ENCODE results near the gene GAB1.

GAB1 gene

GRCh38 chr4:143336781-143337599 lies at the start of gene GAB1:
Gene GAB1, plus strand, starts transcription at chr4:143336876. Its CDS starts 313 bp downstream, at chr4:143337189.
- H3K27ac ChIP-seq (ENCODE audit: low read depth, low read length) = peak within 1 kb of the TSS; percentile 98

GRCh38 chr4:143287572-143287923 lies 49.1 kb upstream of the GAB1 start:
- Histone ChIP-seq H3K4me1 (ENCODE audit: control insufficient read depth, insufficient read depth, low read length) (peaks cover 20% of the 10 kb centered on the region), H3K27ac (ENCODE audit: low read depth, low read length) (no peak overlapping the region), H3K9ac (ENCODE audit: low read depth, low read length) (no peak overlapping the region)

More at GRCh38 chr4:143336781-143337599, at the start of gene GAB1:
- H3K4me1 ChIP-seq (ENCODE audit: control insufficient read depth, insufficient read depth, low read length) = no peaks in the 10 kb centered on the region
- no peaks in the 10 kb centered on the region for H3K9me3 ChIP-seq (ENCODE audit: control insufficient read depth, insufficient read depth, low read length)
- H3K4me3 ChIP-seq (ENCODE audit: low read depth, low read length) = peak within 1 kb of the TSS; percentile 94
- no peaks in the 10 kb centered on the region for H3K27me3 ChIP-seq (ENCODE audit: control insufficient read depth, insufficient read depth, low read length)
- H3K36me3 ChIP-seq (ENCODE audit: control insufficient read depth, insufficient read depth, low read length) = no peaks in the 10 kb centered on the region
- peak within 1 kb of the TSS; percentile 74 for H3K9ac ChIP-seq (ENCODE audit: low read depth, low read length)

DNA sequence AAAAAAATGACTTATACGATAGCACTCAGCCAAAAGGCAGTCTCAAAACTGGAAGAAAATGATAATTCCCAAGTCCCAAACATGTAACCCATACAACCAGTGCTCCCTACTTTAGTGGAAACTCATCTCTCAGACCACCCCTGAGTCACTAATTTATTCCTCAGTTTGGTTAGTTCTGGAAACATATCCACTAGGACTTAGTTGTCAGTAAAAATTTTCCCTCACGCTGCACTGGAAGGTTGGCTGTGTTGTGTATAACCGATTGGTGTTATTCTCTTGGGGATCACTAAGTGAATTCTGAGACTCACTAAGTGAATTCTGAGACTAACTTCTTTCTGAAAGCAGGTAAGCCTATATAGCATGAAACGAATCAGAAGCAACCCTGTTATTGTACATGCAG lies 48.5 kb upstream of the GAB1 start:
- no peak overlapping the region for H3K27ac ChIP-seq (ENCODE audit: low read depth, low read length)
- no peaks in the 10 kb centered on the region for H3K27me3 ChIP-seq (ENCODE audit: control insufficient read depth, insufficient read depth, low read length)
- peaks cover 20% of the 10 kb centered on the region for H3K4me1 ChIP-seq (ENCODE audit: control insufficient read depth, insufficient read depth, low read length)
- no peak overlapping the region for H3K4me3 ChIP-seq (ENCODE audit: low read depth, low read length)
- H3K9ac ChIP-seq (ENCODE audit: low read depth, low read length) = no peak overlapping the region
- no peaks in the 10 kb centered on the region for H3K9me3 ChIP-seq (ENCODE audit: control insufficient read depth, insufficient read depth, low read length)
- no peaks in the 10 kb centered on the region for H3K36me3 ChIP-seq (ENCODE audit: control insufficient read depth, insufficient read depth, low read length)

More at GRCh38 chr4:143287572-143287923, 49.1 kb upstream of the GAB1 start:
- H3K4me3 ChIP-seq (ENCODE audit: low read depth, low read length) = no peak overlapping the region
- H3K9me3 ChIP-seq (ENCODE audit: control insufficient read depth, insufficient read depth, low read length) = no peaks in the 10 kb centered on the region
- no peaks in the 10 kb centered on the region for H3K27me3 ChIP-seq (ENCODE audit: control insufficient read depth, insufficient read depth, low read length)
- H3K36me3 ChIP-seq (ENCODE audit: control insufficient read depth, insufficient read depth, low read length) = no peaks in the 10 kb centered on the region

- no peak overlapping the region for H3K4me3 ChIP-seq (ENCODE audit: low read depth, low read length)
- no peak overlapping the region for H3K9ac ChIP-seq (ENCODE audit: low read depth, low read length)
- H3K27ac ChIP-seq (ENCODE audit: low read depth, low read length) = no peak overlapping the region
- H3K27me3 ChIP-seq (ENCODE audit: control insufficient read depth, insufficient read depth, low read length) = no peaks in the 10 kb centered on the region
- H3K9me3 ChIP-seq (ENCODE audit: control insufficient read depth, insufficient read depth, low read length) = no peaks in the 10 kb centered on the region
- H3K36me3 ChIP-seq (ENCODE audit: control insufficient read depth, insufficient read depth, low read length) = no peaks in the 10 kb centered on the region
- peaks cover 20% of the 10 kb centered on the region for H3K4me1 ChIP-seq (ENCODE audit: control insufficient read depth, insufficient read depth, low read length)
These were observed 47.3 kb upstream of the GAB1 start for GRCh38 chr4:143289370-143289769.

DNA sequence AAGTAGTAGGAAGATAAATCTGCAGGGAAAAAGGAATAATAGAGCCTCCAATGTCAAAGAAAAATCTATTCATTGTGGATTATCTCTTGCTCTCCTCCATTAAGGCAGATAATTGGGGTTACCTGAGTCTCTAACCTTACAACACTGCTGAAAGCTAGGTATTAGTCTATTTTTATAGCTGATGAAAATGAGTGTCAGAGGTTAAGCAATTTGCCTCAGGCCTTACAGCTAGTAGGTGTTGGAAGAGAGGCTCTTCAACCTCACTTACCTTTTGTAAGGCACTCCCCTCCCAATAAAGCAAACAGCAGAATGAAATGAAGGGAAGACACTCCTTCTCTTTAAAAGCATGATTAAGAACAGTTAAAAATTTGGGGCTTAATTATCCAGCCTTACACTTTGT lies 45.4 kb upstream of the GAB1 start:
- Histone ChIP-seq H3K36me3 (ENCODE audit: control insufficient read depth, insufficient read depth, low read length) (no peaks in the 10 kb centered on the region), H3K27me3 (ENCODE audit: control insufficient read depth, insufficient read depth, low read length) (no peaks in the 10 kb centered on the region), H3K4me3 (ENCODE audit: low read depth, low read length) (no peak overlapping the region), H3K9ac (ENCODE audit: low read depth, low read length) (no peak overlapping the region), H3K27ac (ENCODE audit: low read depth, low read length) (no peak overlapping the region), H3K4me1 (ENCODE audit: control insufficient read depth, insufficient read depth, low read length) (peaks cover 12% of the 10 kb centered on the region), H3K9me3 (ENCODE audit: control insufficient read depth, insufficient read depth, low read length) (no peaks in the 10 kb centered on the region)

DNA sequence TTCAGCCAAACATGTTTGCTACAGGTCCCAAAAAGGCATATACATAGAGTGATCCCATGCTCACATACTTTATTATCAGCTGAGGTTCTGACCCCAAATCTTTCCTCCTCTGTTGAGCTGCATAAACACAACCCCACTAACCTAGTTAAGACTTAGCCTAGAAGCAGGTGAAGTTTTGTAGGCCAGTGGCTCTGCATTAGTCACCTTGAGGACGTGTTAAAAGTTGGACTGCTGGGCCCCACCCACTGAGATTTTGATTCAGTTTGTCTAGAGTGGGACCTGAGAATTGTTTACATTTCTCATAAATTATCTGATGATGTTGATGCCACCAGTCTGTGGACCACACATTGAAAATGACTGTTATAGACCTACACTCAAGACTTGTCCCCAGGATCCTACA lies 43.8 kb upstream of the GAB1 start:
- H3K36me3 ChIP-seq (ENCODE audit: control insufficient read depth, insufficient read depth, low read length) = no peaks in the 10 kb centered on the region
- no peak overlapping the region for H3K27ac ChIP-seq (ENCODE audit: low read depth, low read length)
- no peak overlapping the region for H3K4me3 ChIP-seq (ENCODE audit: low read depth, low read length)
- no peaks in the 10 kb centered on the region for H3K27me3 ChIP-seq (ENCODE audit: control insufficient read depth, insufficient read depth, low read length)
- no peaks in the 10 kb centered on the region for H3K4me1 ChIP-seq (ENCODE audit: control insufficient read depth, insufficient read depth, low read length)
- no peaks in the 10 kb centered on the region for H3K9me3 ChIP-seq (ENCODE audit: control insufficient read depth, insufficient read depth, low read length)
- H3K9ac ChIP-seq (ENCODE audit: low read depth, low read length) = no peak overlapping the region

DNA sequence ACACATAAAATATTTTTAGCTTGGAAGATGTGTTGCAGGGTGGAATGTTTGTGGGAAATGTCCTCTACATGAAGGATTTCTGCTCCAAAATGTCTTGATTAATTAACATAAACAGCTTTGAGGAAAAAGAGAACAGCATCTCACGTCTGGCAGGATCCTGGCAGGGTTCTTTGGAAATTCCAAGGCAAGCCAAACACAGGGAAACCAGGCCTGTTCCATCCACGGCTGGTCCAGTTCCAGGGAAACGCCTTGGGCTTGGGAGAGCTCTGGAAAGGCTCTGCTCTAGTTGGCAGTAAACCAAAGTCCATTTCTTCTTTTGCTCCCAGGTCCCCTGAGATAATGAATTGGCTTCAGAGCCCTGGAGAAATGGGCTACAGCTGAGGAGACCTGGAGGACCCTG lies 42.4 kb upstream of the GAB1 start:
- Histone ChIP-seq H3K9me3 (ENCODE audit: control insufficient read depth, insufficient read depth, low read length) (no peaks in the 10 kb centered on the region), H3K27ac (ENCODE audit: low read depth, low read length) (no peak overlapping the region), H3K27me3 (ENCODE audit: control insufficient read depth, insufficient read depth, low read length) (no peaks in the 10 kb centered on the region), H3K4me3 (ENCODE audit: low read depth, low read length) (no peak overlapping the region), H3K9ac (ENCODE audit: low read depth, low read length) (no peak overlapping the region), H3K36me3 (ENCODE audit: control insufficient read depth, insufficient read depth, low read length) (no peaks in the 10 kb centered on the region), H3K4me1 (ENCODE audit: control insufficient read depth, insufficient read depth, low read length) (no peaks in the 10 kb centered on the region)

DNA sequence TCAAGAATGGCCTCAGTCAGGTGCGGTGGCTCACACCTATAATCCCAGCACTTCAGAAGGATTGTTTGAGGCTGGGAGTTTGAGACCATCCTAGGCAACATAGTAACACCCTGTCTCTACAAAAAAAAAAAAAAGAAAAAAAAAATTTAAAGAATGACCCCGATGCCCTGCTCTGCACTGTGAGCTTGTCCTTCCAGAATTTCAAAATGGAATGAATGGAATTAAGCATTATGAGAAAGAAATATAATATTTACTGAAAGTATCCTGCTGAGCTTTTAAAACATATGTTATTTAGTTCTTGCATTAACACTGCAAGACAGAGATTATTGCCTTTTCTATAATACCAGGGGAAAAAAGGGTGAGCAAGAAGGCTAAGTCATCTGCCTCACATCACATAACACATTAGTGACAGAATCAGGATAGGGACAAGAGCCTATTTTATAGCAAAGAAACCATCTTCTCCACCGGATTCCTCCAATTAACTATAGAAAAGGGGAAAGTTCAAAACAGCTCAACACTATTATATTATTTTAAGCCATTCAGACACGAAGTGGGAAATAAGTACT lies 41.9 kb upstream of the GAB1 start:
- Histone ChIP-seq H3K4me3 (ENCODE audit: low read depth, low read length) (no peak overlapping the region), H3K9me3 (ENCODE audit: control insufficient read depth, insufficient read depth, low read length) (no peaks in the 10 kb centered on the region), H3K4me1 (ENCODE audit: control insufficient read depth, insufficient read depth, low read length) (no peaks in the 10 kb centered on the region), H3K27ac (ENCODE audit: low read depth, low read length) (no peak overlapping the region), H3K36me3 (ENCODE audit: control insufficient read depth, insufficient read depth, low read length) (no peaks in the 10 kb centered on the region), H3K27me3 (ENCODE audit: control insufficient read depth, insufficient read depth, low read length) (no peaks in the 10 kb centered on the region), H3K9ac (ENCODE audit: low read depth, low read length) (no peak overlapping the region)

DNA sequence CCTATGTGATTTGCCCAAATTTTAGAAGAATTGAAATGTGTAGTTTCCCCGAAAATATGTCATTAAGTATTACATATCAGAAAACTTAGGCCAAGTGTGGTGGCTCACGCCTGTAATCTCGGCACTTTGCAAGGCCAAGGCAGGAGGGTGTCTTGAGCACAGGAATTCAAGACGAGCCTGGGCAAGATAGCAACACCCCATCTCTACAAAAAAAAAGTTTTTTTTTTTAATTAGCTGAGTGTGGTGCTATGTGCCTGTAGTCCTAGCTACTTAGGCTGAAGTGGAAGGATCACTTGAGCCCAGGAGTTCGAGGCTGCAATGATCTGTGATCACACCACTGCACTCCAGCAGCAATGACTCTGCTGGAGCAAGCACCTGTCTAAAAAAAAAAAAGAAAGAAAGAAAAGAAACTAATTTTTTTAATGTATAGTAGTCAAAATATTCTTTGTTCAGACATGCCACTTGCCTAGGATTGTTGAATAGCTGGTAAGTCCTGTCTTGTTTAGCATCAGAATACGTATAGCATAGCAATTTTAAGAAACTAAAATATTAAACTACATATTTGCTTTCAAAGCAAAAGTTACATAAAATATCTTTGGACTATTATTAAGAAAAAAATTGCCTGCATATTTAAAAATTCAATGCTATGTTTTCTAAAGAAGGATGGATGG lies 40.1 kb upstream of the GAB1 start:
- Histone ChIP-seq H3K9ac (ENCODE audit: low read depth, low read length) (no peak overlapping the region), H3K36me3 (ENCODE audit: control insufficient read depth, insufficient read depth, low read length) (no peaks in the 10 kb centered on the region), H3K27me3 (ENCODE audit: control insufficient read depth, insufficient read depth, low read length) (no peaks in the 10 kb centered on the region), H3K9me3 (ENCODE audit: control insufficient read depth, insufficient read depth, low read length) (no peaks in the 10 kb centered on the region), H3K27ac (ENCODE audit: low read depth, low read length) (no peak overlapping the region), H3K4me1 (ENCODE audit: control insufficient read depth, insufficient read depth, low read length) (no peaks in the 10 kb centered on the region), H3K4me3 (ENCODE audit: low read depth, low read length) (no peak overlapping the region)

DNA sequence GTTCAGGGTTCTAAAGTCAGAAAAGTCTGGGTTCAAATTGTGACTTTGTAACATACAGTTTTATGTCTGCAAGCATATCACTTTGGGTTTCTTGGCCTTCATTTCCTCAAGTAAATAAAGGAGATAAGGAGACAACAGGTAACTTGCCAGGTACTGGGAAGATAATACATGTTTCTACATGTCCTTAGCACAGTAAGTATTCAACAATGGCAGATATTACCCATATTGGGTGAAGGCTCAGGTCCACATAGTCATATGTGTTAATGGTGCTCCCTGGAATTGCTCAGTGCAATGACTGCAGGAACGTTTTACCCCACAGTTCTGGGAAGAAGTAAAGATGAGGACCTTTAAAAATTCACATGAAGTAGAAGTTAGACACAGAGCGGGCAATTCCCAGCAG lies 35.8 kb upstream of the GAB1 start:
- Histone ChIP-seq H3K4me3 (ENCODE audit: low read depth, low read length) (no peak overlapping the region), H3K27me3 (ENCODE audit: control insufficient read depth, insufficient read depth, low read length) (no peaks in the 10 kb centered on the region)

DNA sequence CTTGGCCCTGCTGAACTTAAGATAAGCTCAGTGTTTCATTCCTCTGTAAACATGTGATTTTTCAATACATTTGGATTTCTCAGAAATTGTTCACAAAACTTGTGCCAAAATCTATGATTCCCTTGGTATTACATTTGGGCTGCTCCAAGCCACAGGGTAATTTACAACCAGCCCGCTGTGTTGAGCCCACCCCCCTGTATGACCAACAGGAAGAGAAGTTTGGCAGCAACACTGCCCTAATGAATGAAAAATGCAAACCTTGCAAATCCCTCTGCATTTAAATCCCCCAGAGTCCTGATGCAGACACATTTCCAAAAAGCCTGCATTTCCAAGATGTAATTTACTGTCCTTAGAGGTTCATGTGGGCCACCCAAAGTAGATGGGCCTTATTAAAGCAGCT lies 34.1 kb upstream of the GAB1 start:
- Histone ChIP-seq H3K4me3 (ENCODE audit: low read depth, low read length) (no peak overlapping the region), H3K27ac (ENCODE audit: low read depth, low read length) (no peak overlapping the region), H3K9ac (ENCODE audit: low read depth, low read length) (no peak overlapping the region), H3K4me1 (ENCODE audit: control insufficient read depth, insufficient read depth, low read length) (peaks cover 9% of the 10 kb centered on the region), H3K9me3 (ENCODE audit: control insufficient read depth, insufficient read depth, low read length) (no peaks in the 10 kb centered on the region), H3K36me3 (ENCODE audit: control insufficient read depth, insufficient read depth, low read length) (no peaks in the 10 kb centered on the region), H3K27me3 (ENCODE audit: control insufficient read depth, insufficient read depth, low read length) (no peaks in the 10 kb centered on the region)

More for the DNA sequence above, 35.8 kb upstream of the GAB1 start:
- Histone ChIP-seq H3K9me3 (ENCODE audit: control insufficient read depth, insufficient read depth, low read length) (no peaks in the 10 kb centered on the region), H3K27ac (ENCODE audit: low read depth, low read length) (no peak overlapping the region), H3K36me3 (ENCODE audit: control insufficient read depth, insufficient read depth, low read length) (no peaks in the 10 kb centered on the region), H3K9ac (ENCODE audit: low read depth, low read length) (no peak overlapping the region), H3K4me1 (ENCODE audit: control insufficient read depth, insufficient read depth, low read length) (peaks cover 9% of the 10 kb centered on the region)
